Epithelial cell of prostate (primary cell): ENCODE results near the gene SHOX.

ENCODE experiments used
- DNase-seq: peaks from one replicate; pipeline ENCODE4 v3.0.0-alpha.2; 2011; ENCODE audit warnings: low read depth, low spot score
- H3K27ac ChIP-seq: fragments of 450-650 bp; 2 replicates; pipeline ENCODE4 v1.5.1; 2017; ENCODE audit warnings: mild to moderate bottlenecking

SHOX gene

DNA sequence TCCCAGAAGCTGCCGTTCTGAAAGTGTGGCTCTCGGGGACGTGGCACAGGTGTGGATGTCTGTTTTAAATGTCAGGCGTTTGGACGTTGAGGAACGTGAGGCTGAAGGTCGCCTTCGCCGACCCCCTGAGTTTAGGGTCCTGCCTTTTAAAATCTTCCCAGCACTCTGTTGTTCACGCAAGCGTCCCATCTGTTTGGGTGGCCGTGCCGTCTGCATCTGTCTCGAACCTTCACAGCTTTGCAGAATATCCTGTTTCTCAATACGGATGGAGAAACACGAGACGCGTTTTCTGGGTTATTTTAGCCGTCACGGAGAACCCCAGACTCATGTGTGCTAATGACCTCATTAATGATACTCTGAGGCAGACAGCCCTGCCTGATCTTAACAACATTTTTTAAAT, 31.5 kb downstream of the SHOX start:
- H3K27ac ChIP-seq = no peak overlapping the region
- DNase-seq = no peak

DNA sequence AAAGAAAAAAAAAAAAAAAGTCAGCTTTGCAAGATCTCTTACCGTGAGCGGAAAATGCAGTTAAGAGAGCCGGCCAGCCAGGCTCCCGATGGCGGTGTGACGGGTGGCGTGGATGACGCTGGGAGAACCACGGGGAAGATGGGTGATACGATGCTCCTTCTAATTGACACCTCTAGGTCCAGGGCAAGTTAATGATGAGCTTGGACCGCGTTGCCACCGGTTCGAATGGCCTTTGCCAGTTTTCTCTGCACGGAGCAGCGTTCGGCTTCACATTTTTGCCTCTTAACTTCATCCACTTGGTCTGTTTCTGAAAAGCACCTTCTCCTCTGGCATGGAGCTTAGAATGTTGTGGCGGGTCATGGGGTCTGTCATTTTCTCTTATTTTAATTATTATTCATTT, 33.2 kb downstream of the SHOX start:
- no peak for DNase-seq
- no peak overlapping the region for H3K27ac ChIP-seq

DNA sequence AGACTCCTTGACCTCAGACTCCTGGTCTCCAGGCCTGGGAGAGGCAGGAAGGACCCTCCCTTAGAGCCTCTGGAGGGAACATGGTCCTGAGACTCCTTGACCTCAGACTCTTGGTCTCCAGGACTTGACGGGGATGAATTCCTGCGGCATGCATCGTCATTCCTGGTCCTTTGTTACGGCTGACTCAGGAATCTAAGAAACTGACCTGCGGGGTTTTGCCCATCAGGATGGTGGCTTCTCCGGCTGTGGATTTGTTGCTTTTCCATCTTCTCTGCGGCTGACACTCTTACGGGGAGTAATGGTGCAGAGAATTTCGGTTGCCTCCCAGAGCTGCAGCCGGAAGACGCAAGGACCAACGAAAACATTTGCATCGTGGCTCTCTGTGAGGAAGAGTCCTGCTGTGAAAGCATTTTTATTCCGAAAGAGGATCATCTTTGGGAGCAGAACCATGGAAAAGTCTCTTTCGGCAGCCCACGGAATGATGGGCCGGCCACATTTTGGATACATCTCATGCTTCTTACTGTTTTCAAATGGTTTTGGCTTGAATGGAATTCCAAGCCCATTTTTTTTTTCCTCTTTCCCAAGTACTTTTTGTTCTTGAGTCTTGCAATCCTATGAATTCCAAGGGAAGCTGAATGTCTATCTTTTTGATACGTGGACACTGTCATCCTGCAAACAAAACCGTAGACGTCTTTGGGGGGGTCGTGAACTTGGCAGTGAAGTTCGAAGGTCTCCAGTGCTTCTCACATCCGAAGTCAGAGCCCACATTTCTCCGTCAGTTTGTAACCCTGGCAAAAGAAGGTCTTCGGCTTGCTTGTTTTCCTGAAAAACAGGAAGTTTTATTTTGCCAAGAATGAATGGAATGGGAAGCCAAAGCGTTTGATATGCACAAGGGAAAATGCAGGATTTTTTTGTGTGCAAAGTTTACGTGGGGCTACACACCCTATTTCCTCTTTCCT, 36.5 kb downstream of the SHOX start:
- no peak for DNase-seq
- no peak overlapping the region for H3K27ac ChIP-seq

DNA sequence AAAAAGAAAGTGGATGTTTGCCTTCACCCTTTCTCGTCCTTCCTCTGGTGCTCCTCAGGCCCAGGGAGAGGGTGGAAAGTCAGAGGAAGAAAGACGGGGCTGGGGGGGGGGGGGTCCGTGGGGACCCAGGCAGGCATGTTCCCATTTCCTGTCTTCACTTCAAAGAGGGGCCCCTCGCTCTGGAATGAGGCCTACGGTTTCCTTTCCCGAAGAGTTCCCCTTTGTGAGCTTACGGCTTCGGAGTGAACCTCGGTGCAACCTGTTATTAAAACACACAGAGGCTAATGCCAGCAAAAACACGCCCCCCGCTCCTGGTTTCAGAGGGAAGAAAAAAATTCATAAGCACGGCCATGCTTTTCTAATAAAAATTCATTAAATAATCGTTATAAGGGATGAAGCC, 40.1 kb downstream of the SHOX start:
- DNase-seq = no peak
- no peak overlapping the region for H3K27ac ChIP-seq

DNA sequence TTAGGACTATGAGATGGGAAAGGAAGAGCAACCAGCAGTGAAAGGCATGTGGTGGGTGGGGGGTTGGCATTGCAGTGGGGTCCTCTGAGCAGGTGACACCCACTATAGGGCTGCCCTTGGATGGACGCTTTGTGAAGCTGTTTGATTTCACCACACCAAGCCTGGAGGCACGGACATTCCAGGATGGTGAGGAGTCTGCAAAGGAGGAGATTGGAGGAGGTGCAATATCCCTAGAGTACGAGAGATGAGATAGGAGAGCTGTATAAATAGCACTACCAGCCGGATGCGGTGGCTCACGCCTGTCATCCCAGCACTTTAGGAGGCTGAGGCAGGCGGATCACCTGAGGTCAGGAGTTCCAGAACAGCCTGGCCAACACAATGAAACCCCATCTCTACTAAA, 42.3 kb downstream of the SHOX start:
- DNase-seq = no peak
- no peak overlapping the region for H3K27ac ChIP-seq

DNA sequence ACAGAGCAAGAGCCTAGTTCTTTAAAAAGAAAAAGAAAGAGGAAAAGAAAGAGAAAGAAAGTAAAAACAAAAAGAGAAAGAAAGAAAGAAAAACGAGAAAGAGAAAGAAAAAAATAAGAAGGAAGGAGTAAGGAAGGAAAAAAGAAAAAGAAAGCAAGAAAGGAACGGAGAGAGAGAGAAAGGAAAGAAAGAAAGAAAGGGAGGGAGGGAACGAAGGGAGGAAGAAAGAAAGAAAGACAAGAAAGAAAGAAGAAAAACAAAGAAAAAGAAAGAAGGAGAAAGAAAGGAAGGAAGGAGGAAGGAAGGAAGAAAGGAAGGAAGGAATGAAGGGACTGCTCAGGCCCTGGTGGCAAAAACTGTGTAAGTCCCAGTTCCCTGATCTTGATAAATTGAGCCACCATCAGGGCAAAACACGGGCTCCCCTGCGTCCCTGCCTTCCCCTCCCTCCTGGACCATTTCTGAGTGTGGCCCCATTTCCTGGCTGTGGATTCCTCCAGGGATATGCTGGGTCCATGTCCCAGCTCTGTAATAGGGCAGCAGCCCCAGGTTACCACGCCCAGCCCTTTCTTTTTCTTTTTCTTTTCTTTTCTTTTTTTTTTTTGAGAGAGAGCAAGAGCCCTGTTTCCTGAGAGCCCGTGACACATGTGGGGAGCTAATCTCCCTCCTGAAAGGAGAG, 44.8 kb downstream of the SHOX start:
- DNase-seq = no peak
- no peak overlapping the region for H3K27ac ChIP-seq

DNA sequence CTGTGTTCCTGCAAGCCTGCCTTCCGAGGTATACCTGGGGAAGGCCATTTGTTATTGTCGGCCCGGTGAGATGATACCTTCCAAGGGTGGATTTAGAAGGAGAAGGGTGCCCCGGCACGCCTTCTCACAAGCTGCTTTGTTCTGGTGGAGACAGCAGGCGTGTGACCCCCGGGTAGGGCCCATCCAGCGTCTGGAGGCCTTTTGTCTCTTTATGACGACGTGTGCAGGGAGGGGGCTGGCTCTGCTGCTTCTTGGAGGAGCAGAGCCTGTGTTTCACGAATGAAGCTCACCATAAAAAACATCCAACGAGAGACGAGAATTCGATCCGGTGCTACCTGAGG, 45.3 kb downstream of the SHOX start:
- no peak overlapping the region for H3K27ac ChIP-seq
- DNase-seq = no peak

DNA sequence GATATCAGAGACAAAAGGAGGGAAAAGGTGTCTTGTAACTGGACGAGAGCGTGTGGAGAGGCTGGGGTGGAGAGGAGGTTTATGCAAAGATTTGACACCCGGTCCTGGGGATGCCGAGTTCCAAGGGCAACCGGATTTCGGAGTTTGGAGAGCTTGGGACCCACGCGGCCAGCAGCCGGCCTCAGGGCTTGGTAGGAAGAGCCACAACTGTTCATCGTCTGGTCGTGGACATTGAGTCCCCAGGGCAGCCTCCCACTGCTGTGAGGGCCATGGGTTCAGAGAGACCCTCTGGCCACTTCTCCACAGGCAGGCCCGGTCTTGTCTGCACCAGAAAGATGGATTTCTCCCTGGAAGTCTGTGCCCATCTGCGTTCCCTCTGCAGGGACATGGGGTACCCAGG, 46.8 kb downstream of the SHOX start:
- no peak overlapping the region for H3K27ac ChIP-seq
- no peak for DNase-seq

DNA sequence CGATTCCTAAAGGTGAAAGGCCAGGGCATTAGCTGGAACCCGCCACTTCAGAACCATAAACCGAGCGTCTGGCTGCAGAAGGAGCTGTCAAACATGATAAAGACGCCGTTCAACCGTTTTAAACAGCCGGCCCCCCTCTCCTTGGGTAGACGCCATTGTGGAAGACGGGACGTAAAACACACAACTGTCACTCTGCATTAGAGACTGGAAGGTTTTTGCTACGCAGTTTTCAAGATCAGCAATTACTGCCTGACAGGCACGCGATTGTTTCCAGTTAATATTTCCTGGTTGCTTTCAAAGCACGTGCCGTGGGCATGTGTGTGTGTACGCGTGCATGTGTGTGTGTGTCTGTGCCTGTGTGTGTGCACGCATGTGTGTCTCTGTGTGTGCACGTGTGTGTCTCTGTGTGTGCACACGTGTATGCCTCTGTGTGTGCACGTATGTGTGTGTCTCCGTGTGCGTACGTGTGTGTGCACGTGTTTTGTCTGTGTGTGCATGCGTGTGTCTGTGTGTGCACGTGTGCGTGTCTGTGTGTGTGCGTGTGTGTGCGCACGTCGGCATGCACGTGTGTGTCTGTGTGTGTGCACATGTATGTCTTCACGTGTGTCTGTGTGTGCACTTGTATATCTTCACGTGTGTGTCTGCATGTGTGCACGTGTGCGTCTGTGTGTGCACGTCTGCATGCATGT, 48.8 kb downstream of the SHOX start:
- no peak for DNase-seq
- H3K27ac ChIP-seq = no peak overlapping the region

DNA sequence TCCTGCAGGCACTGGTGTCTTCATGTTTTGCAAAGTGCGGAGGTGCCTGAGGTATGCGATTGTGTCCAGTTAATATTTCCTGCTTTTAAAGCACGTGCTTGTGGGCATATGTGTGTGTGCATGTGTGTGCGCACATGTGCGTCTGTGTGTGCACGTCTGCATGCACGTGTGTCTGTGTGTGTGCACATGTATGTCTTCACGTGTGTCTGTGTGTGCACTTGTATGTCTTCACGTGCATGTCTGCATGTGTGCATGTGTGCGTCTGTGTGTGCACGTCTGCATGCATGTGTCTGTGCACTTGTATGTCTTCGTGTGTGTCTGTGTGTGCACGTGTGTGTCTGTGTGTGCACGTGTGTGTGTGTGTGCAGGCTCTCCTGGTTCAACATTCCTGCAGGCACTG, 49.5 kb downstream of the SHOX start:
- no peak for DNase-seq
- no peak overlapping the region for H3K27ac ChIP-seq

DNA sequence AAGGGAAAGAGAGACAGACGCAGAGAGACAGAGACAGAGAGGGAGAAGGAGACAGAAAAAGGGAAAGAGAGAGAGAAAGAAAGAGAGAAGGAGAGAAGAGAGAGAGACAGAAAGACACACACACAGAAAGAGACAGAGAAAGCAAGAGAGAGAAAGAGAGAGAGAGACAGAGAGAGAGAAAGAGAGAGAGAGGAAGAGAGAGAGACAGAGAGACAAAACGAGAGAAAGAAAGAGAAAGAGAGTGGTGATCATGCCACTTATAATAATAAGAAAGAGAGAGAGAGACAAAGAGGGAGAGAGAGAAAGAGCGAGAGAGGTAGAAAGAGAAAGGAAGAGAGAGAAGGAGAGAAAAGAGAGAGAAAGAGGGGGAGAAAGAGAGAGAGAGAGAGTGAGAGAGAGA, 51.4 kb downstream of the SHOX start:
- no peak for DNase-seq
- H3K27ac ChIP-seq = no peak overlapping the region

DNA sequence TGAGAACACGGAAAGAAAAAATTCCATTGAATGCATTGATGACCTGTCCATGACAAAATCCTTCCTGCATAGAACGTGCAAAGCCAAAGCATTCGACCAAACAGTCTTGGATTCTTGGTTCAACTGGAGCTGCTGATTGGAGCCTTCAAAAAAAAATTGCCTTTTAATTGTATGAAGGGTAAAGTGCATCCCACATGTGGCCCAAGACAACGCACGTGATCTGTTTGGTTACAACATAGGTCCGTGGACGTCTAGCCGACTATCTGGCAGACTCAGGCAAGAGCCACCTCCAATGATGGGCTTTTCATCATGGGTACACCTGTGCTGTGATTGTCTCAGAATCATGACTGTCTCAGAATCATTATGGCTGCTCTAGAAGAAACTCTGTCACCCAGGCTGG, 52.3 kb downstream of the SHOX start:
- DNase-seq = no peak
- H3K27ac ChIP-seq = no peak overlapping the region

DNA sequence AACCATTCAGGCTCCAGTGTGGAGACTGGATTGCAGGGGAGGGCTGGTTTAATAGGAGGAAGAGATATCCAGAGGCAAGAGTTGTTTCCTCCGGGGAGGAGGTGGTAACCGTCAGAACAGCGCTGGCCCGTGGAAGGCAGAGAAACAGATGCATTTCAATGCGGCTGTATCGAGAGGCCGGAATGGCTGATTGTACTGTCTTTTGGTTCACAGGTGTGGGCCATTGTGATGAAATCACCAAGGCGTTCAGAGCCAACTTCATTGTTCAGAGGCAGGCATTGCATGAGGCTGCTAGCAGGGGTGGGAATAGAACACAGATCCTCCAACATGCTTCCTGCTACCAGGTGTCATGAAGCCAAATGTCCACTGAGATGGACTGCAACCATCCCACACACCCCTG, 53.0 kb downstream of the SHOX start:
- no peak overlapping the region for H3K27ac ChIP-seq

DNA sequence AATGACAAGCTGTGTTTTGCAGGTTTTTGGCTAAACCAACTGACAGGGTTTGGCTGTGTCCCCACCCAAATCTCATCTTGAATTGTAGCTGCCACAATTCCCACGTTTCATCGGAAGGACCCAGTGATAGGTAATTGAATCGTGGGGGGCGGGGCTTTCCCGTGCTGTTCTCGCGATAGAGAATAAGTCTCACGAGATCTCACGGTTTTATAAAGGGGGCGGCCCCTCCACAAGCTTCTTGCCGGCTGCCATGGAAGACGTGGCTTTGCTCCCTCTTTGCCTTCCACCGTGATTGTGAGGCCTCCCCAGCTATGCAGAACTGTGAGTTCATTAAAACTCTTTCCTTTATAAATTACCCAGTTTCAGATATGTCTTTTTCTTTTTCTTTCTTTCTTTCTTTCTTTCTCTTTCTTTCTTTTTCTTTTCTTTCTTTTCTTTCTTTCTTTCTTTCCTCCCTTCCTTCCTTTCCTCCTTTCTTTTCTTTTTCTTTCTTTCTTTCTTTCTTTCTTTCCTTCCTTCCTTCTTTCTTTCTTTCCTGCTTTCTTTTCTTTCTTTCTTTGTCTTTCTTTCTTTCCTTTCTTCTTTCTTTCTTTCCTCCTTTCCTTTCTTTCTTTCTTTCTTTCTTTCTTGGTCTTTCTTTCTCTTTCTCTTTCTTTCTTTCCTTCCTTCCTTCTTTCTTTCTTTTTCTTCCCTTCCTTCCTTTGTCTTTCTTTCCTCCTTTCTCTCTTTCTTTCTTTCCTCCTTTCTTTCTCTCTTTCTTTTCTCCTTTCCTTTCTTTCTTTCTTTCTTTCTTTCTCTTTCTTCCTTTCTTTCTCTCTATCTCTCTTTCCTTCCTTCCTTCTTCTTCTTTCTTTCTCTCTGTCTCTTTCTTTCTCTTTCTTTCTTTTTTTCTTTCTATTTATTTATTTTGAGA, 54.8 kb downstream of the SHOX start:
- no peak for DNase-seq
- no peak overlapping the region for H3K27ac ChIP-seq

More for the DNA sequence above, 53.0 kb downstream of the SHOX start:
- no peak for DNase-seq

DNA sequence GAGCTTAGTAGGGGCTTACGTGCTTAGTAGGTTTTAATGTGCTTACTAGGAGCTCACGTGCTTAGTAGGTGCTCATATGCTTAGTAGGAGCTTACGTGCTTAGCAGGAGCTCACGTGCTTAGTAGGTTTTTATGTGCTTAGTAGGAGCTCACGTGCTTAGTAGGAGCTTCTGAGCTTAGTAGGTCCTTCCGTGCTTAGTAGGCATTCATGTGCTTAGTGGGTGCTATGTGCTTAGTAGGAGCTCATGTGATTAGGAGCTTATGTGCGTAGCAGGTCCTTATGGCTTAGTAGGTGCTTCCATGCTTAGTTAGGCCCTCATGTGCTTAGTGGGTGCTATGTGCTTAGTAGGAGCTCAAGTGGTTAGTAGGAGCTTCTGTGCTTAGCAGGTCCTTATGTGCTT, 59.4 kb downstream of the SHOX start:
- no peak overlapping the region for H3K27ac ChIP-seq
- DNase-seq = no peak

DNA sequence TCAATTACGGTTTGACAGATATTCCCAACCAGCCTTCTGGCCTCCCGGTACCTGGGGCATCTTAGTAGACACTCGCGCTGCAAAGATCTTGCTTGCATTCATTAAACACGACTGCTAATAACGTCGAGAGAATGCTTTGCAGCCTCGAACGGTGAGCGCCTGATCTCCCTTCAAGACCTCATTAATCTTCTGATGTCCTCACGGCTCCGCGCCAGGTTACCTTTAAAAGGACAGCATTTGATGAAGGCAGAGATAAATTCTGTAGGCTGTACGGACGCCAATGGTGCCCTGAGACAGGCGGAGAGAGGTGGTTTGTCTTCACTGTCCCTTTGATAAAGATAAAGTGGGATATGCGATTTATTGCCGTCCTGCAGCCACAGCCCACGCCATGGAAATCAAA, 64.2 kb downstream of the SHOX start:
- H3K27ac ChIP-seq = no peak overlapping the region
- DNase-seq = no peak

DNA sequence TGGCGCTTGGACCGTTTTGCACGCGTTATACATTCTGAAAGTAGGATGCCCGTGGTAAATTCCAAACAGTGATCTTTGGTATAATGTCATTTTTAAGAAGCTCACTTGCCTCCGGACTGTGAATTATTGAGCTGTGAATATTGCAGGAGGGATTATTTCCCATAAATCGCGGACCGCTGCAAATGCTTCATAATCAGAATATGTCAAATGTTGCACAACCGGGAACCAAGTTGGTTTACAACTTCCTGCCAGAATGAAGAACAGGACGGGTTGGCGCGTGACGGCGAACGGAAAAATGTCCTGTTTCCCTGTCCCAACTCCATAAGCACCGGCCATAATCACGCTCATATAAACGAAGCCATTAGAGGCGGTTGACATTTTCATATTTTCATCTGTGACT, 67.6 kb downstream of the SHOX start:
- DNase-seq = no peak
- no peak overlapping the region for H3K27ac ChIP-seq

DNA sequence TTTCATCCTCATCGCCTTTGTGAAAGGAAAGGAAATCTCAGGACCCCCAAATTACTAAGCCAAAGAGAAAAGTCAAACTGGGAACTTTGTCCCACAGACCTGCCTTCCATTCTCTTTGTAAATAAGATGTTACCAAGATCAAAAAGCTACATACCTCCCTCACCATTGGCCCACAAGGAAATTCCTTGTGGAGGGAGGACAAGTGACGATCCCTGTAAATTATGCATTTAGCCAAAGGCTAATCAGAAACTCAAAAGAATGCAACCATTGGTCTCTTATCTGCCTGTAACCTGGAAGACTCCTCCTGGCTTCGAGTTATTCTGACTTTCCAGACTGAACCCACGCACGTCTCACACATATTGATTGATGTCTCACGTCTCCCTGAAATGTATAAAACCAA, 70.3 kb downstream of the SHOX start:
- no peak for DNase-seq
- no peak overlapping the region for H3K27ac ChIP-seq

DNA sequence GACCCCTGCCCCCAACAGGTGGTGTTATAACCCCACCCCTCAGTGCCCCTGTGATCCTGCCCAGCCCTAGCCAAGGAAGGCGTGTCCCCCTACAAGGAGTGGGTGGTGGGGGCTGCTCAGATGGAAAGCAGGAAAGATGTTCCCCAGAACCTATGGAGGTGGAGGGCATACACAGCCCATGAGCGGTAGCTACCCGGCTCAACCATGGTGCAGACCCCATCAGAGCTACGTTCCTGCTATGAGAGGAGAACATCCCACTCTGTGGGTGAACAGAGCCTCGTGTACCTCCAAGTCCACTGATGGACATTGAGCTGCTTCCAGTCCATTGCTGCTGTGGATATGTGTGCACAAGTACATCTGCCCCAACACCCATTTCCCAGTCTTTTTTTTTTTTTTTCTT, 71.1 kb downstream of the SHOX start:
- DNase-seq = no peak
- no peak overlapping the region for H3K27ac ChIP-seq

DNA sequence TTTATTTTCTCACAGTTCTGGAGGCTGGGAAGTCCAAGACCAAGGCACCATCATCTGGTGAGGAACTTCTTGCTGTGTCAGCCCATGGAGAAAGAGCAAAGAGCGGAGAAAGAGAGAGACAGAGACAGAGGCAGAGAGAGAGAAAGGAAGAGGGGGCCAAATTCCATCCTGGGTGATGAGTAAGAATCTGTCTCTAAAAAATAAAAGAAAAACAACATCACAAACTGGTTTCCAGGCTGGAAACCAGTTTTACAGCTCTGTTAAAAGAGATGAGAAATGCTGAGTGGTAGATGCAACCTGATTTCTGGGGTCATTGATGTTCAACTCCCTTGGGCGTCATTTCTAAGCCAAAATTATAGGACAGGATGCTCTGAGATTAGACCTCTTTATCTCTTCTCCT, 72.9 kb downstream of the SHOX start:
- no peak for DNase-seq

More for the DNA sequence above, 72.9 kb downstream of the SHOX start:
- H3K27ac ChIP-seq = no peak overlapping the region
